ENCODE measurements around the gene PLCXD1. TPM values are rescaled to one million over a fixed set of nuclear protein-coding genes. Genes with fewer than 3 reads are reported as not detected.

Gene PLCXD1
- total RNA-seq, 2 donors from 2014 or later, result 2.2 to 3.0 TPM

GRCh38 chrX:311156-312129, 30.3 kb downstream of the PLCXD1 start:
- Histone ChIP-seq H3K9me3 (no peaks in the 10 kb centered on the region), H3K36me3 (peaks cover 70% of the 10 kb centered on the region), H3K4me1 (peaks cover 0 to 3% of the 10 kb centered on the region in 2 donors), H3K4me3 (no peak overlapping the region), H3K27me3 (no peaks in the 10 kb centered on the region), H3K27ac (no peak overlapping the region)
- no peak for TF ChIP-seq CTCF (IDR thresholded peaks at IDR 0.05)
- DNase-seq (ENCODE audit: low spot score), result no peak

DNA sequence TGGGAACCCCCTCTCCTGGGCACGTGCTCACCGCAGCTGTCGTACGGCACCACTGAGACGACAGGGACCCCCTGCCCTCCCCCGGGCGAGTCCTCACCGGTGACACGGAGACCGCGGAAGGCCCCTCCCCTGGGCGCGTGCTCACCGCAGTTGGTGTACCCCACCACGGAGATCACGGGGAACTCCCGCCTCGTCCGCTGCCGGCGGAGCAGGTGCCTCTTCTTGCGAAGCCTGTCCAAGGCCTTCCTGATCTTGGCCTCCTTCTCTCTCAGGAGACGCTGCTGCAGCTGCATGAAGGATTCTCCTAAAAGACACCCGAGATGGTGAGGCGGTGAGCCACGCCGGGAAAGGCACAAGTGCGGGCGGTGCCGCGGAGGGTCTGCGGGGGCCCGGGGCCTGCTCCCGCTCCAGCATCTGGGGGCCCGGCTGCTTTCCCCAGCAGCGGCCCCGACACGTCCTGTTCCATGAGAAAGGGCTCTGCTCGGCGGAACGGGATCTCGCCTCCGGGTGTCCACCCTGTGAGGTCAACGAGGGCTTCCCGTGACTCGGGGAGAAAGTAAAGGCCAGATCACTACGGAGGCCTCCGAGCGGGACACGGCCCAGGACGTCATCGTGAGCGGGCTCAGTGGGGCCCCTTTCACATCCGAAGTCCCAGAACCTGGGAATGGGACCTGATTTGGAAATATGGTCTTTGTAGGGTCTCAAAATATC, 31.6 kb downstream of the PLCXD1 start:
- peaks cover 0 to 8% of the 10 kb centered on the region in 2 donors for H3K4me1 ChIP-seq
- DNase-seq (ENCODE audit: low spot score), result no peak

GRCh38 chrX:313546-313945, 32.4 kb downstream of the PLCXD1 start:
- H3K9me3 ChIP-seq, result no peaks in the 10 kb centered on the region
- peaks cover 0 to 9% of the 10 kb centered on the region in 2 donors for H3K4me1 ChIP-seq
- no peaks in the 10 kb centered on the region for H3K27me3 ChIP-seq
- DNase-seq (ENCODE audit: low spot score), result no peak
- no peak overlapping the region for H3K27ac ChIP-seq
- no peak overlapping the region for H3K4me3 ChIP-seq
- peaks cover 54% of the 10 kb centered on the region for H3K36me3 ChIP-seq
- TF ChIP-seq CTCF (IDR thresholded peaks at IDR 0.05), result no peak

More for the DNA sequence above, 31.6 kb downstream of the PLCXD1 start:
- TF ChIP-seq CTCF (IDR thresholded peaks at IDR 0.05), result no peak
- no peaks in the 10 kb centered on the region for H3K27me3 ChIP-seq
- no peaks in the 10 kb centered on the region for H3K9me3 ChIP-seq
- H3K36me3 ChIP-seq, result peaks cover 57% of the 10 kb centered on the region
- H3K4me3 ChIP-seq, result no peak overlapping the region
- no peak overlapping the region for H3K27ac ChIP-seq

GRCh38 chrX:314049-314448, 32.9 kb downstream of the PLCXD1 start:
- TF ChIP-seq CTCF (IDR thresholded peaks at IDR 0.05), result no peak
- DNase-seq (ENCODE audit: low spot score), result no peak
- H3K36me3 ChIP-seq, result peaks cover 51% of the 10 kb centered on the region

DNA sequence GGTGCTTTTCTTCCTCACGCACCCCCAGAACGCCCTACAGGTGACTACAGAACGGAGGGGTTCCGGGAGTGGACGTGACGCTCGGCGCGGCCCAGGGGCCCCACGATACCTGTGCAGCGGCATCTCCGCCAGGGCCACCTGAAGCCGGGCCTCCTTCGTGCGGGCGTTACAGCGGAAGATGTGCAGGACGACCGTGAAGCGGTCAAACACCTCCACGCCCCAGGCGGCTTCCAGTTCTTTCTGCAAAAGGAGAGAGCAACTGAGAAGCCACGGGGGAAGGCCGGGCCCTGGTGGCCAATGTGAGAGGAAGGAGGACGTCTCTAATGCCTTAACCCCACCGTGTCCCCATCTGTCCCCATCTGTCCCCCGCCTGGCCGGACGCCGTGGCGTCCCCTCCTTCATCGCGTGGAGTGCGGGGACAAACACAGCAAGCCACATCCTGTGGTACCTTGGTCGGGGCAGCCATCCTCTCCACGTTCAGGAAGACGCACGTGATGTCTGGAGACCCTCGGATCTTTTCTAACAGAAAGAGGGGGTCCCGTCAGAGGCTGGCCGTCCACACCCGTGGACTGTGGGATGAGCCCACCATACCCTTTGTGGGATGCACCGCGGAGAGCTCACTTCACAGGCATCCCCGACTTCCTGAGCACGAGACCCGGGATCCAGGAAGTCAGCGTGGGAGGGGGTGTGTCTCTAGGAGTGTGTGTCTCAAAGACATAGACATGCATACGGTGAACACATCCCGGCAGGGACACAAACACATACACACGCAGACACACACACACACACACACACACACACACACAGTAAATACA, 33.8 kb downstream of the PLCXD1 start:
- TF ChIP-seq CTCF (IDR thresholded peaks at IDR 0.05), result no peak
- no peak for DNase-seq (ENCODE audit: low spot score)
- Histone ChIP-seq H3K36me3 (peaks cover 48% of the 10 kb centered on the region), H3K9me3 (no peaks in the 10 kb centered on the region), H3K4me3 (no peak overlapping the region), H3K27me3 (no peaks in the 10 kb centered on the region), H3K27ac (no peak overlapping the region), H3K4me1 (peaks cover 0 to 16% of the 10 kb centered on the region in 2 donors)

More at GRCh38 chrX:314049-314448, 32.9 kb downstream of the PLCXD1 start:
- no peak overlapping the region for H3K27ac ChIP-seq
- H3K4me3 ChIP-seq, result no peak overlapping the region
- no peaks in the 10 kb centered on the region for H3K9me3 ChIP-seq
- H3K27me3 ChIP-seq, result no peaks in the 10 kb centered on the region
- peaks cover 0 to 9% of the 10 kb centered on the region in 2 donors for H3K4me1 ChIP-seq

Data from right atrium auricular region (tissue), 2 donors.